Measurements from ENCODE around the gene MYADM.
"Not testable (repeated sequence)": the region's sequence is repeated elsewhere in the genome, so short reads cannot be mapped to it uniquely, and the experiment has no call there.

The MYADM gene, protein sequence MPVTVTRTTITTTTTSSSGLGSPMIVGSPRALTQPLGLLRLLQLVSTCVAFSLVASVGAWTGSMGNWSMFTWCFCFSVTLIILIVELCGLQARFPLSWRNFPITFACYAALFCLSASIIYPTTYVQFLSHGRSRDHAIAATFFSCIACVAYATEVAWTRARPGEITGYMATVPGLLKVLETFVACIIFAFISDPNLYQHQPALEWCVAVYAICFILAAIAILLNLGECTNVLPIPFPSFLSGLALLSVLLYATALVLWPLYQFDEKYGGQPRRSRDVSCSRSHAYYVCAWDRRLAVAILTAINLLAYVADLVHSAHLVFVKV

DNA sequence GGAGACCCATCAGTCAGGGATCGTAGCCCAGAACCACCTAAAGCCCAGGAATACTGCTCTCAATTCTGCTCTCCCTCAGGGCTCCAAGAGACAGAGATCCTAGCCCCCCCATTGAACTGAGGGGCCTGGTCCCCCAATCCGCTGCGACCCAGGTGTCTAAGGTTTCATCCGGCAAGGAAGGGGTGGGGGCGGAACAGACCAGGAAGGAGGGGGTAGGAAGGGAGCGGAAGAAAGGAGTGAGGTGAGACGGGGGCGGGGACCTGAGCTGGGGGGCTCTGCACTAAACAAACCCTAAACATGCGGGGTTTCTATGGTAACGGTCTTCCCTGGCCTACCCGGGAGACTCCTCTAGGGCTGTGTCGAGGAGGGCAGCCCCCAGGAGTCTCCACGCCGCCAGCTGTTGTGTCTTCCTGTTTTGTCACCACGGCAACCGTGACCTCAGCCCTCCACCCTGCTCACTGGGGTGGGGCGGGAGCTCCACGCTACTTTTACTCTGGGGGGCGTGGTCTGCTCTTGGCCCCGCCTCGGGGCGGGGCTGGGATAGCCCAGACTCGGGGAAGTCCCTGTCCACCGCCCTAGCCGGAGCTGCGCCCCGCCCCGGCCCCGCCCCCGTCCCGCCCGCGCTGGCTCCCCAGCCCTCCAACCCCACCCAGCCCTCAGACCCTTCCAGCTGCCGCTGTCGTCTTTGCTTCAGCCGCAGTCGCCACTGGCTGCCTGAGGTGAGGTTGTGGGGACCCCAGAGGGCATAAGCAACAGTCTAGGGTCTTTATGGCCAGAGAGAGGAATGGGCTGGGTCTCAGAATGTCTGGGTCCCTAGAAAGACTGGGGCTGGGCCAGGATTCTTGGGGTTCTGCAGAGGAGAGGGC is at the start of gene MYADM:
Gene MYADM (plus strand): TSS at position 659 of the 866 bp plus-strand sequence. CDS start 5,647 bp downstream, outside the sequence.
- DNase-seq (ENCODE audit: low spot score) = peak; percentile 88

DNA sequence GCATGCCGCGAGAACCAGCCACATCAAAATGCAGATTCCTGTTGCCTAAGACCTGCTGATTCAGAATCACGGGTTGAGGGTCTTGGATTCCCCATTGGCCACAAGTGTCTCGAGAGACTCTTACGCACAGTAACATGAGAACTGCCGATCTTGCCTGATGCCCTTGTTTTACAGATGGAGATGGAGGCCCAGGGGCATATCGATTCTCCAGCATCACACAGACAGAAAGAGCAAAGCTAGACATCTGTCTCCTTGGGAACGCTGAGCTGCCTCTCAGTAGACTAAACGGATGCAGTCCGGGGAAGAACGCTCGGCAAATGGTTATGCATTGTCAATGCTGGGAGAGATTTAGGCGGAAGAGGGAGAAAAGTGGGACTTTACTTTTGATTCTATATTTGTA is 48.9 kb upstream of the MYADM start:
- no peak for DNase-seq (ENCODE audit: low spot score)

DNA sequence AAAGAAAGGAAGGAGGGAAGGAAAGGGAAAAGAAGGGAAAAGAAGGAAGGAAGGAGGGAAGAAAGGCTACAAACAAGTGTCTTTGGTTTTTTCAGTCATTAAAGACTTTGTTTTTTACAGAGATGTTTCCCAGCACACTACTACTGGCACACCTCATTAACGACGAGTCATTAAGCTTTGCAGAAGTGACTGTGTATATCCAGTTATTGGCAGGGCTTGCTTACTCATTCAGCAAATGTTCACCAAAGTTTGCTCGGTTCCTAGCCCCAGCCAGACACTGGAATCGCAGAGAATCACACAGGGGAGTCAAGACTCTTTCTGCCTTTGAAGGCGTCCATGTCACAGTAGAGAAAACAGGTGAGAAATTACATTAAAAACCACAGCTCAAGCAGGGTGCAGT is 47.8 kb upstream of the MYADM start:
- DNase-seq (ENCODE audit: low spot score) = no peak

DNA sequence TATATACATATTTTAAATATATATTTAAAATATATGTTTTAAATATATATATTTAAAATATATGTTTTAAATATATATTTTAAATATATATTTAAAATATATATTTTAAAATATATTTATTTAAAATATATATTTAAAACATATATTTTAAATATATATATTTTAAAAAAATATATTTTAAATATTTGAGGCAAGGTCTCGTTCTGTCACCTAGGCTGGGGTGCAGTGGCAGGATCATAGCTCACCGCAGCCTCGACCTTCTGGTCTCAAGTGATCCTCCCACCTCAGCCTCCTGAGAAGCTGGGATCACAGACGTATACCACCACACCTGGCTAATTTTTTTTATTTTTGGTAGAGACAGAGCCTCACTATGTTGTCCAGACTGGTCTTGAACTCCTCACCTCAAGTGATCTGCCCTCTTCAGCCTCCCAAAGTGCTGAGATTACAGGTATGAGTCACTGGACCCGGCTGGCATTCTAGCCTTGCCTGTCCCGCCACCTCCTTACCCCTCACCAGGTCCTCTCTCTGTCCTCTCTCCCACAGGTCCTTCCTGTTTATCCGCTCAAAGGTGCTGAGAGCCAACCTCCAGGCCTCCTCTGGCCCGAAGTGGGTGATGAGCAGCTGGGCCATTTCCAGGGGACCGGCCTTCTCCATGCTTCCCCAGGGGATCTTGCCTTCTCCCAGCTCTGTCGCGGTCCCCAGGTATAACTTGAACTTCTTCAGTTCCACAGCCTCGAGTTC is 44.1 kb upstream of the MYADM start:
- DNase-seq (ENCODE audit: low spot score) = no peak

DNA sequence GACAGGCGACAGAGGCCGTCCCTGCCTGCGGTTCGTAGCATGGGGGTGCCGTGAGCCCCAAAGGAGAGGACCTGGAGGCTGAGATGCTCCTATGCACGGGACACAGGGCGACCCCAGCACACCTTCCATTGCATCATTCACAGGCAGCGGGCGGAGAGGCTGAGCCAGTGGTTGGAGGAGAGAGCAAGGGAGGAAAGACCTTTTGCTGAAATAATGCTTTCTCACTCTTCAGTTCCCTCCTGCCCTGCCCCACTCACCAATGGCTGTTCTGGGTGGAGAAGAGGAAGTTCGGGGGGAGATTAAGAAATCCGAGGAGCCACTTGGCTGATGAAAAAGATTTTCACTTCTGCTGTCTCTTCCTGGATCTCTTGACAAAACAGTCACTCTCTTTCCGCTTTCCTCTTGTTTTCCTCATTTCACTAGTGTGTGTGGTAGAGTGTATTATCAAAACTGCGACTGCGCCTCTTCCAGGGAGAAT is 43.5 kb upstream of the MYADM start, which contains the start of gene NLRP12:
Gene NLRP12 (minus strand): TSS at position 181 of the 478 bp plus-strand sequence. CDS start 140 bp downstream, at position 41.
- DNase-seq (ENCODE audit: low spot score) = no peak

DNA sequence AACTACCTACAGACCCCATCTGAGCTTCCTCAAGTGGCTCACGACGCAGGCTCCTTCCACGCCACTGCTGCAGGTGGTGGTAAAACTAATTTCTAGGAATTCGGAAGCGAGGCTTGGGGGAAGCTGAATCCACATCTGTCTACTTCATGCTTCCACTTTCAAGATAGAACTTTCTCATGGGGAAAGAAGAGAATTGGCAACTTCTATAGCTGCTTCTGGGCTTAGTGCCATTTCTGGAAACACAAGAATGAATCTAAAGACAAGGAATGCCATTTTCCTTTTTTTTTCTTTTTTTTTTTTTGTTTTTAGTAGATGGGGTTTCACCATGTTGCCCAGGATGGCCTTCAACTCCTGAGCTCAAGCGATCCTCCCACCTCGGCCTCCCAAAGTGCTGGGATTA is 40.8 kb upstream of the MYADM start:
- no peak for DNase-seq (ENCODE audit: low spot score)

DNA sequence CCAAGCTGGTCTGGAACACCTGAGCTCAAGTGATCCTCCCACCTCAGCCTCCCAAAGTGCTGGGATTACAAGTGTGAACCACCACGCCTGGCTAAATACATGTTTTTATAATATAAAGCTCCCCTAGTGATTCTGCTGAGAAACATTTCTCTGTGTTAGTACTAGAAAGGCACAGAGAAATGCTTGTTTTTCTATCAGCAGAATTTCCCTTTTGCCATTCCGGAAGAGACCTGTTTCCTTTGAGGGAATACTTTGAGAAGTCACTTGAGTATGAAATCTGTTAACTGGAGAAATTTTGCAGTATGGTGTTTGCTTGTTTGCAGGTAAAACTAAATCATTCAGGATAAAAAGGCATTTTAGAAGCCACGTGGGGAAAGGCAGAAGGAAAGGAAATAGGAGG is 39.2 kb upstream of the MYADM start:
- no peak for DNase-seq (ENCODE audit: low spot score)

DNA sequence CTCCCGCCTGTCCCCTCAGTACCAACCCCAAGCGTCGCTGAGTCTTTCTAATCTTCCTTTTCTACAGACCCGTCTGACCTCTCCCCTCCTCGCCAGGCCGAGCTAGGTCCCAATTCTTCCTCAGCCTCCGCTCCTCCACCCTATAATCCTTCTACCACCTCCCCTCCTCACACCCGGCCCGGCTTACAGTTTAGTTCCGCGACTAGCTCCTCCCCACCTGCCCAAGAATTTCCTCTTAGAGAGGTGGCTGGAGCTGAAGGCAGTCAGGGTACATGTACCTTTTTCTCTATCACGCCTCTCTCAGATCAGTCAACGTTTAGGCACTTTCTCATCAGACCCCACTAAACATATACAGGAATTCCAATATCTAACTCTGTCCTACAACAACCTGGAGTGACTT is 34.8 kb upstream of the MYADM start:
- DNase-seq (ENCODE audit: low spot score) = not testable (repeated sequence)

DNA sequence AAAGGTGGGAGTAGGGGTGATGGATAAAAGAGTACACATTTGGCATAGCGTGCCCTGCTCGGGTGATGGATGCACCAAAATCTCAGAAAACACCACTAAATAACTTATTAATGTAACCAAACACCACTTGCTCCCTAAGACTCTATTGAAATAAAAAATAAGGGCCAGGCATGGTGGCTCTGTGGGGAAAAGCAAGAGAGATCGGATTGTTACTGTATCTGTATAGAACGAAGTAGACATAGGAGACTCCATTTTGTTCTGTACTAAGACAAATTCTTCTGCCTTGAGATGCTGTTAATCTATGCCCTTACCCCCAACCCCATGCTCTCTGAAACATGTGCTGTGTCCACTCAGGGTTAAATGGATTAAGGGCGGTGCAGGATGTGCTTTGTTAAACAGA is 29.2 kb upstream of the MYADM start:
- not testable (repeated sequence) for DNase-seq (ENCODE audit: low spot score)

DNA sequence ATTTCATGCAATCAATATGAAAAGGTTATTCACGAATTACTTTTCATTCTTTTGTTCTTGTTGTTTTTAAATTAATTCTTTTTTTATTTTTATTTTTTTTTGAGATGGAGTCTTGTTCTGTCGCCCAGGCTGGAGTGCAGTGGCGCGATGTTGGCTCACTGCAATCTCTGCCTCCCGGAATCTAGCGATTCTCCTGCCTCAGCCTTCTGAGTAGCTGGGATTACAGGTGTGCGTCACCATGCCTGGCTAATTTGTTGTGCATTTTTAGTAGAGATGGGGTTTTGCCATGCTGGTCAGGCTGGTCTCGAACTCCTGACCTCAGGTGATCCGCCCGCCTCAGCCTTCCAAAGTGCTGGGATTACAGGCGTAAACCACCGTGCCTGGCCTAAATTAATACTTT is 27.4 kb upstream of the MYADM start:
- not testable (repeated sequence) for DNase-seq (ENCODE audit: low spot score)

DNA sequence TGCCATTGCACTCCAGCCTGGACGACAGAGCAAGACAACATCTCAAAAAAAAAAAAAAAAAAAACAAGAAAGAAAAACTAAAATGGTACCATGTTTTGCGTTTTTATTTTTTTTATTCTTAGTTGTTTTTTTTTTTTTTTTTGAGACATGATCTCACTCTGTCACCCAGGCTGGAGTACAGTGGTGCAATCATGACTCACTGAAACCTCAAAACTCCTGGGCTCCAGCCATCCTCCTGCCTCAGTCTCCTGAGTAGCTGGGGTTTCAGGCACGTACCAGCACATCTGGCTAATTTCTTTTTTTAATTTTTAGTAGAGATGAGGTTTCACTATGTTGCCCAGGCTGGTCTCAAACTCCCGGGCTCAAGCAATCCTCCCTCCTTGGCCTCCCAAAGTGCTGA is 26.8 kb upstream of the MYADM start:
- not testable (repeated sequence) for DNase-seq (ENCODE audit: low spot score)

DNA sequence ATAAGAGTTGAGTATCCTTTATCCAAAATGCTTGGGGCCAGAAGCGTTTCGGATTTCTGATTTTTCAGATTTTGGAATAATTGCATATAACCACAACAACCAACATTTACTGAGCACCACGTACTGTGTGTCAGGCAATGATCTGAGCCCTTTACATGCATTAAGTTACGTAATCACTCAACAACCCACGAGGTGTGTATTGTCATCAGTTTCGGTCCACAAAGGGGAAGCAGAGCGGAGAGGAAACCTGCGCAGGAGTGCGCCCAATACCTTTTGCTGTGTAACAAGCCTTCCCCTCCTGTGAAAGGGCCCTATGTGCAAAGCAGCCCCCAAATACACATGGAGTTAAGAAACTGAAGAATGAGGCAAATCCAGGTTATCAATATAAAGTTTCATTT is 22.8 kb upstream of the MYADM start:
- DNase-seq (ENCODE audit: low spot score) = no peak

DNA sequence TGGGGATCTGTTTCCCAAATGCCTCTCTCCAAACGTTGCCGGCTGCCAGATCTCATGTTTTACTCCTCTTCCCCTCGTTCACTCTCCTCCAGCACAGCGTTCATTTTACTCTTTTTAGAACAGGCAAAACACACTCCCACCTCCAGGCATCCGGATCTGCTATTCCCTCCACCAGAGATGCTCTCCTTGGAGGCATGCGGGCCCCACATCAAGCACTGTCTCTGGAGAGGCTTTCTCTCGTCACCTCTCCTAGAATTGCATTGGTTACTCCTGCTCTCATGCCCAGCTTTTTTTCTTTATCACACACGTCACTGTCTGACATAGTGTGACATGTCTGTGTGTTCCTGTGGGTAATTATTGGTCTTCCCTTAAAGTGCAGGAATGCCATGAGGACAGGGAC is 20.1 kb upstream of the MYADM start:
- no peak for DNase-seq (ENCODE audit: low spot score)

DNA sequence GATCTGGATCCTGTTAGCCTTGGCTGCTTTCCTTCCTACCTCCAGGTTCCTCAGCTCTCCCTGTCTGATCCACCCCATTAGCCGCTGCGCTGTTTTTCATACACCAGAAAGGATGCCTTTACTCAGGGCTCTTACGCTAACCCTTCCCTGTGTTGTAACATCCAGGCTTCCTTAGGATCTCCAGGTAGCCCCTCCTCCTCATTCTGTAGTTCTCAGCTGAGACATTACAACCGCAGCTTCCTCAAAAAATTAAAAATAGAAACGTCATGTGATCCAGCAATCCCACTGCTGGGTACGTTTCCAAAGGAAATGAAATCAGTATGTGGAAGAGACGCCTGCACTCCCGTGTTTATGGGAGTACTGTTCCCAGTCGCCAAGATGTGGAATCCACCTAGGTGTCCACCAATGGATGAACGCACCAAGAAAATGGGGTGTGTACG is 18.4 kb upstream of the MYADM start:
- no peak for DNase-seq (ENCODE audit: low spot score)

DNA sequence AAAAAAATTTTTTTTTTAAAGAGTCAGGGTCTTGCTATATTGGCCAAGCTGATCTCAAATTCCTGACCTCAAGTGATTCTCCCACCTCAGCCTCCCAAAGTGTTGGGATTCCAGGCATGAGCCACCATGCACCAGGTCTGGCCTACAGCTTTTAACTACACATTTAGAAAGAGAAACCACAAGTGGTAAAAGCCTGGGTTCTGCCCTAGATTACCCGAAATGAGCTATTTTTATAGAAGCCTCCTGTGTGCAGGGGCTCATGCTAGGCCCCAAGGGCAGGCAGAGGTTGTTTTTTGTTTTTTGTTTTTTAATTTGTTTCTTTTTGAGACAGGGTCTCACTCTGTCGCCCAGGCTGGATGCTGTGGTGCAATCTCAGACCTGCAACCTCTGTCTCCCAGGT is 14.0 kb upstream of the MYADM start:
- DNase-seq (ENCODE audit: low spot score) = no peak

DNA sequence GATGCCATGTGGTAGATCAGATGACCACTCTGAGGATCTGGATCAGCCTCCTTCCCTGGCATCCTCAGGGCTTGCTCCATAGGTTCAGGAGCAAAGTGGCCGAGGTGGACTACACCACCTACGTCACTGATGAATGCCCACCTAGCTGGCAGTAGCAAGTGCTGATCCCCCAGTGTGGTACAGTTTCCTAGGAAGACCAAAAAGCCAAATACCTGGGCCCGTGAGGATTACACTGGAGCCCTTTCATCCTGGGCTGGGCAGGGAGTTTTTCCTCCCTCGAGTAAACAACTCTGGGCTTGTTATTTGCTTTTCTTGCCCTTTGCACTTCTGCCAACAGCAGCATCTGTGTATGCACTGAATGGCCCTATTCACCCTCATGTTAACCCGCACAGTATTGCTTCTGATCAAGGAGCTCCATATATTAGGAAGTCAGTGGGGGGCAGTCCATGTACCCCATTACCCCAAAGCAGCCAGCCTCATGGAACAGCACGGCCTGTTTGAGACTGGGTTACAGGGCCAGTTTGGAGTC is 3.3 kb upstream of the MYADM start:
- no peak for DNase-seq (ENCODE audit: low spot score)

DNA sequence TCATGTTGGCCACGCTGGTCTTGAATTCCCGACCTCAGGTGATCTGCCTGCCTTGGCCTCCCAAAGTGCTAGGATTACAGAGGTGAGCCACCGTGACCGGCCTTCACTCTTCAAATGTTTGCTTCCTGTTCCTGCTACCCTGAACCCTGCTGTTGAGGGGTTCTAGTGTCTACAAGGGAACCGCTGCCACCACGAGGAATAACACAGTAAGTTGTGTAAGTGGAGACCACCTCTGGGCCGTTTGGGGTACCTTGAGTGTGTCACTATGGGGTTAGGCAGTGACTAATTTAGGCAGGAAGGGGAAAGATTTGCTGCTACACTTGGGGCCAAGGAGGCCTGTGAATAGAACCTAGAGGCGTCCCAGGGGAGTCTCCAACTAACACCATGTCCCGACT is 2.2 kb upstream of the MYADM start:
- no peak for DNase-seq (ENCODE audit: low spot score)

DNA sequence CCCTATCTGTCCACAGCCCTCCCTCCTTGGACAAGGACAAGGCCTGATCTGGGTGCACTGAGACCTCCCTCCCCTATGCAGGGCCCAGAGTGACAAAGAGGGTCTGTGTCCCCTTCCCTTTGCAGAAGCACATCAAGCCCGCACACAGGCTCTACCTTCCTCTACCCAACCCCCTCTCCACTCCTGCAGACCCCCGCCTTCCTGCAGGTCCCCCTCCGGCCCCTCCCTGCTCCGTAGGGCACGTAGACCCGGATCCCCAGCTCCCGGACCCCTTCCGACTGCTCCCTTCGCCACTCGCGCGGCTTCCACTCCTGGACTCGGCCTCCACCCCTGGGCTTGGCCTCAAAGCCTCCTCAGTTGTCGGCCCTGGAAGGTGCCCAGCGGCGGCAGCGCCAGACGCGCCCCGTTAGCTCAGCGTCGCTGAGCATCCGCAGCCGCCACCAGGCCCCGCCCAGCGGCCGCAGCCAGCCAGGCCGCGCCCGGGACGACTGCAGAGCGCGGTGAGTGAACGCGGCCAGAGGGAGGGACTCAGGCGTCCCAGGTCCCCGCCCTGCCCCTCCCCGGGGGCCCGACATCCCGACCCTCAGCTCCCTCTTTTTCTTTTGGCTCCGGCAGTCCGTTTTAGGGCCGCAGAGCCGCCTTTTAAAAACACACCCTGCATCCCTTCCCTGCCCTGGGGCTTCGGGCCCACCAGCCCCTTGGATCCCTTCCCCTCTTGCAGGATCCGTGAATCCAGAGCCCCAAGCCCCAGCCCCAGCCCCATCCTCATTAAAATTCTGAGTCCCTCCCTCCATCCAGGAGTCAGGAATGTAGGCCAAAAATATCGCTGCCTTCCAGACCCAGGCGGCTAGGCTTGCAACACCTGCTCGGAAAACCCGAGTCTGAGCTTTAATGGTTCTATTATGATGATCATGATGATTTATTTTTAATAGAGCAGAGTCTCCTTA is 1.5 kb upstream of the MYADM start:
- no peak for DNase-seq (ENCODE audit: low spot score)

DNA sequence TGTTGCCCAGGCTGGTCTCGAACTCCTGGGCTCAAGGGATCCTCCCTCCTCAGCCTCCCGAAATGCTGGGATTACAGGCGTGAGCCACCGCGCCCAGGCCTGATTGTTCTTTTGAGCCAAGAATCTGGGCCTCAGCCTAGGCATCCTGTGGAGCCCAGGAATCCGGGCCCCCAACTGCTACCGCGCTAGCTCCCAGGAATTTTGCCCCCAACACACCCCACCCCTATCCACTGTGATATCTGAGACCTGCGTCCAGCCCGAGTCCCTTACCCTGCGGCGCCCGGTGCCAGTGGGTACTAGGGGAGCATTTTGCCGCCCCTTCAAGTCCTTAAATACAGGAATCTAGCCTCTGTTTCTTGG is 838 bp upstream of the MYADM start:
- no peak for DNase-seq (ENCODE audit: low spot score)

DNA sequence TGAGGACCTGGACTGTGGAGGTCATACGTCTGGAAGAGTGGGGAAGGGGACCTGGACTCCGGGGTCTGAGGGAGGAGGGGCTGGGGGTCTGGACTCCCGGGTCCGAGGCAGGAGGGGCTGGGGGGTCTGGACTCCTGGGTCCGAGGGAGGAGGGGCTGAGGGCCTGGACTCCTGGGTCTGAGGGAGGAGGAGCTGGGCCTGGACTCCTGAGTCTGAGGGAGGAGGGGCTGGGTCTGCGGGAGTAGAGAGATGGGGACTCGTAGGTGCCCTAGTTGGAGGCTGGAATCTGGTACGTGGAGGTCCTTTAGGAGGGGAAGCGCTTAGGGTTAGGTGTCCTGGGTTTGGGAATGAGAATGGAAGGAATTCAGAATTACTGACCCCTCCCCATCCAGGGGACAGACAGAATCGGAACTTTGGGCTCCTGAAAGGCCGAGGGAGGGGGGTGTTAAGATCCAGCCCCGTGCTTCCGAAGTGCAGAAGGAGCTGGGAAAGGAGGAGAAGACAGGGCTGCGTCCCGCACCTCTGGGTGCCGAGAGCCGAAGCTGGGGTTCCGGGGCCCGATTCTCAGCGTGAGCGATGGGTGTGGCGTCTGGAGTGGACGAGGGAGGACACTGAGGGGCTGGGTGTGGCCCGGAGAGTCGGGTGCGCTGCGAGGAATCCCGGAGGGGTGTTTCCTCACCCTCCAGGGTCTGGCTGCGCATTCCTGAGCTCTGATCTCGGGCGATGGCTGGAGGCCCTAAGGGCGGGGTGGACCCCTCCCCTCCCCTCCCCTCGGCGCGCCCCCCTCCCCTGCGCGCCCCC is 608 bp downstream of the MYADM start:
- peak; percentile 50 for DNase-seq (ENCODE audit: low spot score)

All from D341Med (cell line).